Measurements from ENCODE around the gene BABAM2.
A peak's percentile ranks its signal among the peaks of the same experiment; 100 is the strongest.

BABAM2 gene

GRCh38 chr2:27912512-27912911 is 22.0 kb downstream of the BABAM2 start:
- Histone ChIP-seq H3K4me1 (peaks cover 13% of the 10 kb centered on the region), H3K79me2 (no peaks in the 10 kb centered on the region), H3K9me3 (ENCODE audit: control insufficient read depth, low read length) (no peaks in the 10 kb centered on the region), H3K9ac (no peak overlapping the region), H3K27me3 (ENCODE audit: control insufficient read depth, insufficient read depth, low read length) (no peaks in the 10 kb centered on the region), H3K4me2 (ENCODE audit: low read length) (no peak overlapping the region), H3K27ac (no peak overlapping the region), H2AFZ (no peak overlapping the region), H3K36me3 (ENCODE audit: control insufficient read depth, insufficient read depth, low read length) (no peaks in the 10 kb centered on the region), H3K4me3 (ENCODE audit: low read depth, low read length) (no peak overlapping the region)
- no peak for TF ChIP-seq CTCF (IDR thresholded peaks at IDR 0.05)

GRCh38 chr2:27914041-27914804 is 23.7 kb downstream of the BABAM2 start:
- Histone ChIP-seq H3K27ac (no peak overlapping the region), H3K4me3 (ENCODE audit: low read depth, low read length) (no peak overlapping the region), H3K27me3 (ENCODE audit: control insufficient read depth, insufficient read depth, low read length) (no peaks in the 10 kb centered on the region), H3K4me1 (peaks cover 13% of the 10 kb centered on the region), H3K9me3 (ENCODE audit: control insufficient read depth, low read length) (no peaks in the 10 kb centered on the region), H3K79me2 (no peaks in the 10 kb centered on the region), H2AFZ (no peak overlapping the region), H3K4me2 (ENCODE audit: low read length) (no peak overlapping the region), H3K36me3 (ENCODE audit: control insufficient read depth, insufficient read depth, low read length) (no peaks in the 10 kb centered on the region), H3K9ac (no peak overlapping the region)
- no peak for TF ChIP-seq CTCF (IDR thresholded peaks at IDR 0.05)

DNA sequence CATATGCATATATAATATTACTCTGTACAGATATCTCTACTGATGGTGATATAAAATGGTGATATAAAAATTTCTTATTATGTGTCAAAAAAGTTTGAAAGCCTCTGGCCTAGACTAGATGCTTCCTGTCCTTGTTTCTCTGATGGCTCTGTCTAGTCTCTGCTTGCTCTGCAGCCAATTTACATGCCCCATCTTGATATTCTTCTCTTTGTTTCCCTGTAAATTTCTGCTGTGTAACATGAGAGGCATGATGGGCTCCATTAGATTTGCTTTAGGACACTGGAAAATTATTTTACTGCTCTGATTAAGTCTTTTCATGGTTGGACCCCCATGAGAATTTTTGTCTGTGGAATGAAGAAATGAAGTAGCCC is 24.3 kb downstream of the BABAM2 start:
- Histone ChIP-seq H3K4me3 (ENCODE audit: low read depth, low read length) (no peak overlapping the region), H3K27me3 (ENCODE audit: control insufficient read depth, insufficient read depth, low read length) (no peaks in the 10 kb centered on the region), H3K9me3 (ENCODE audit: control insufficient read depth, low read length) (no peaks in the 10 kb centered on the region), H3K4me1 (peaks cover 13% of the 10 kb centered on the region), H2AFZ (no peak overlapping the region), H3K79me2 (no peaks in the 10 kb centered on the region), H3K36me3 (ENCODE audit: control insufficient read depth, insufficient read depth, low read length) (no peaks in the 10 kb centered on the region), H3K27ac (peak overlapping the region; percentile 17), H3K9ac (no peak overlapping the region), H3K4me2 (ENCODE audit: low read length) (no peak overlapping the region)
- TF ChIP-seq CTCF (IDR thresholded peaks at IDR 0.05) = no peak

GRCh38 chr2:27915191-27915590 is 24.7 kb downstream of the BABAM2 start:
- peaks cover 13% of the 10 kb centered on the region for H3K4me1 ChIP-seq
- no peak overlapping the region for H2AFZ ChIP-seq
- H3K79me2 ChIP-seq = no peaks in the 10 kb centered on the region
- H3K4me3 ChIP-seq (ENCODE audit: low read depth, low read length) = no peak overlapping the region
- H3K9ac ChIP-seq = no peak overlapping the region
- H3K27ac ChIP-seq = peak overlapping the region; percentile 17
- no peak for TF ChIP-seq CTCF (IDR thresholded peaks at IDR 0.05)
- no peaks in the 10 kb centered on the region for H3K9me3 ChIP-seq (ENCODE audit: control insufficient read depth, low read length)
- no peak overlapping the region for H3K4me2 ChIP-seq (ENCODE audit: low read length)
- H3K36me3 ChIP-seq (ENCODE audit: control insufficient read depth, insufficient read depth, low read length) = no peaks in the 10 kb centered on the region
- H3K27me3 ChIP-seq (ENCODE audit: control insufficient read depth, insufficient read depth, low read length) = no peaks in the 10 kb centered on the region

GRCh38 chr2:27915874-27916273 is 25.3 kb downstream of the BABAM2 start:
- Histone ChIP-seq H3K36me3 (ENCODE audit: control insufficient read depth, insufficient read depth, low read length) (no peaks in the 10 kb centered on the region), H3K4me3 (ENCODE audit: low read depth, low read length) (no peak overlapping the region), H3K27me3 (ENCODE audit: control insufficient read depth, insufficient read depth, low read length) (no peaks in the 10 kb centered on the region), H3K27ac (peak overlapping the region; percentile 37), H3K9me3 (ENCODE audit: control insufficient read depth, low read length) (no peaks in the 10 kb centered on the region), H3K4me2 (ENCODE audit: low read length) (no peak overlapping the region), H3K9ac (no peak overlapping the region), H2AFZ (no peak overlapping the region), H3K4me1 (peaks cover 13% of the 10 kb centered on the region), H3K79me2 (no peaks in the 10 kb centered on the region)
- TF ChIP-seq CTCF (IDR thresholded peaks at IDR 0.05) = no peak

Data from parathyroid adenoma (tissue), 2 donors.